GM21447 (cell line): ENCODE results near the gene STK25.
A peak's percentile ranks its signal among the peaks of the same experiment; 100 is the strongest.
"Not testable (repeated sequence)": the region's sequence is repeated elsewhere in the genome, so short reads cannot be mapped to it uniquely, and the experiment has no call there.

Source experiments
- ATAC-seq: cut with Tn5 transposase; IDR thresholded peaks from one replicate; pipeline ENCODE4 v1.9.1; 2021; ENCODE audit not compliant: unreplicated experiment

Gene STK25

DNA sequence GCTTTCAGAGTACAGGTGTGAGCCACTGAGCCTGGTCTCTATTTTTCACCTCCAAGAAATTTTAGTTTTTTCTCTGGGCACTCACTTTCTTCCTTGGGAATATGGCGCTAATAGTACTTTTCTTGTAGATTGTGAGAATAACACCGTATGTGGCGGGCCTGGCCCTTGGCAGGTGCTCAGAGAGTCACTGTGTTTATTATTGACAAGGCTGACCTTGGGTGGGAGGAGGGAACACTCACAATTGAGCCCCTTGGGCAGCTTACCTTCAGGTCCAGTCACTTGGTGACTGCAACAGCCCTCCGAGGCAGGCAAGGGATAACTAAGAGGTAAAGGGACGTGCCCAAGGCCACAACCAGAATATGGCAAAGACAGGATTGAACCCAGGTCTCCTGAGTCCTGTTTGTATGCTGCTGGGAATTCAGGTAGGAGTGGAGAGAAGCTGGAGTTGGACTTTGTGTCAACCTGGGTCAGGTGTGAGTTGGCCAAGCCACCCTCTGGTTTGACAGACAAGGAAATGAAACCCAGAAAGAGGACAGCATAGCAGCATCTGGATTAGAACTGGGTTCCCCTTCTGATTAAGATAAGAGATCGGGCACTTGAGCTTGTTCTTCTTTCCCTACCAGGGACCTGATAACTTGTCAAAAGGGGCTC, 2.8 kb upstream of the STK25 start:
- no peak for ATAC-seq

DNA sequence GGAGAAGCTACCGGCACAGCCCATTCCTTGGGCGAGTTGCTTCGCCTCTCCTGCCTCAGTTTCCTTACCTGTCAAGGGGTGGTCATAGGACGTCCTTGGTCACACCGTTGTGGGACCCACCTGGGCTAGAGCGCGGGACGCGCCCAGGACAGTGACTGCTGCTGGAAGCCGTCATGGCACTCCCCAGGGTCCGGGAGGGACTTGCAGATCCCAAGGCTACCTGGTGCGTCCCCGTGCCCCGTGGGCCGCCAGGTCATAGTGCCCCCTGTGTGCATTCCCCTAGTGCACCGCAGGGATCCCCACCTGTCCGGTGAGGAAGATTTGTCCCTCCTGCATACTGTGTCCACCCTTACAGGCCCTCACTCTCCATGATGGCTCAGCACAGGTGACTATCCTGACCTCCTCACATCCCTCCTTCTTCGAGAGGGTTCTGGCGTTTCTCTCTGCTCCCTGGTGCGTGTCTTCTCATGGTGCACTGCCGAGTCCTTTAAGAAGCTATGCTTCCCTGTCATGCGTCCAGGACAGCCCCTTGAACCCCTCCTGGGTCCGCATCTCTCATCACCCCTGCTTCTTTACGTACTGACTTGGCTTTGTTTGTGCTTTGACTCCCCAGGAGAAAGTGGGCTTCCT, 886 bp upstream of the STK25 start:
- no peak for ATAC-seq

DNA sequence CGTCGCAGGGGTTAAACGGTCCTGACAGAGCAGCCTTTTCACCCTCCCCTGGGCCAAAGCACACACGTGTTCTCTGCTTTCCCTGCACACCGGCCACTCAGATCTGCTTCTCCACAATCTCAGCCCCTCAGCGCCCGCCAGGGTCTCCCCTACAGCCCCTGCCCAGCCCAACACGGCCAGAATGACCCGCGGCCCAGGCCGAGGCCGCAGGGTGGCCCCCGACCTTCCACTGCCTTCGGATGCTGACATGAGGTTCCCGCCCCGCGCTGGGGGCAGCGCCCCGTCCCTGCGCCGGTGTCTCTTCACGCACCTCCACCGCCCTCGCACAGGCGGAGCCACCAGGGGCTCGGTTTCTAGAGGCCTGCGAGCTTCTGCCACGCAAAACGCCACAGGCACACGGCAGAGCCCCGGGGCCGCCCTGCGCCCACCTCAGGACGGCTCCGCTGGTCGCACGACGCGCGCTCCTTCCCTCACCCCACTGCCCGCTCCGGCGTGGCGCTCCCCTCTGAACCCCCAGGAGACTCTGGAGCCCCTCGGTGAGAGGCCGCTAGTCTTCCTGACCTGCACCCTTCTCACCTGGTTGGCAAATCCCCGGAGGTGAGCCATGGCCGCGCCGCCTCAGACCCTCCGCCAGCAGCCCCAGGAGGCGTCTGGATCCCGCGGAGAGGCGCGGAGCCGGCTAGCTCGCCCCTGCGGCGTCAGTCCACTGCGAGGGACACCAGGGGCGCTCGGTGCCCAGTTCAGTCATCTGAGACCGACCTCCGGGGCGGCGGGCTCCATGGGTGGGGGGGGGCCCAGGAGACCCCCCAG, 749 bp downstream of the STK25 start:
- peak; percentile 21 for ATAC-seq

DNA sequence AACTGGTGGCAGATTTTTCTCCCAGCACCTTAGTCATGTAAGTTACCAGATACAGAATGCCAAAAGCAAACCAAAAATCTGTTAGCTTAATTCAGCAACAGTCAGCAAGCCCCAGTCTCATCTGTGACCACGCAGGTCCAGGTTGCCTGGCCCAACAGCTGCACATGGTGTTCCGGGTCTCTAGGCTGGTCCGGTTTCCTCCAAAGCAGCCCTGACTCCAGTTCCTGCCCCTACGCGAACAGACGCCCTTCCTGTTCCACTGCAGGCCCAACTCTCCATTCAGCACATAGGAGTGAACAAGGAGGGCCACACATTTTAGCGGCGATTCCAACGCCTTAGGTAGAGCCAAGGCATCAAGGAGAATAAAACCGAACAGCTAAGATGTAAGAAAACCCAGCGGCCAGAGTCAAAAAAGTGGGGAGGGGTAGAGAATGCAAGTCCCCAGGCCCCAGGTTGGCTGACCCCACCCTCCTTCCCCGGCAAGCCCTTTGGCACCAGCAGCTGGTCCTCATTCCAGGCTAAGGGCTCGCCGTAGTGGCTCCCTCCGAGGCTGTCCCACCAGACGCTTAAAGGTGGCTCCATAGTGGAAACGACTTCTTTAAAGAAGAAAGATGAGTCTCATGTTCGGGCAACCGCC, 1.5 kb downstream of the STK25 start:
- no peak for ATAC-seq

DNA sequence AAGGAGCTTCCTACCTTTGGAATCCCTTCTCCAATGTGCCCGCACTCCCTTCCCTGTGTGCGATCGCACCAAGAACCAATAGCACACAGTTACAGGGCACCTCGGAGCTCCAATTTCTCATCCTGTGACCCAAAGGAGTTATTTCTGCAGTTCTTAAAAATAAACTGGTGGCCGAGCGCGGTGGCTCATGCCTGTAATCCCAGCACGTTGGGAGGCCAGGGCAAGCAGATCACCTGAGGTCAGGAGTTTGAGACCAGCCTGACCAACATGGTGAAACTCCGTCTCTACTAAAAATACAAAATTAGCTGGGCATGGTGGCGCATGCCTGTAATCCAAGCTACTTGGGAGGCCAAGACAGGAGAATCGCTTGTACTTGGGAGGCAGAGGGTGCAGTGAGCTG, 2.1 kb downstream of the STK25 start:
- ATAC-seq = not testable (repeated sequence)

DNA sequence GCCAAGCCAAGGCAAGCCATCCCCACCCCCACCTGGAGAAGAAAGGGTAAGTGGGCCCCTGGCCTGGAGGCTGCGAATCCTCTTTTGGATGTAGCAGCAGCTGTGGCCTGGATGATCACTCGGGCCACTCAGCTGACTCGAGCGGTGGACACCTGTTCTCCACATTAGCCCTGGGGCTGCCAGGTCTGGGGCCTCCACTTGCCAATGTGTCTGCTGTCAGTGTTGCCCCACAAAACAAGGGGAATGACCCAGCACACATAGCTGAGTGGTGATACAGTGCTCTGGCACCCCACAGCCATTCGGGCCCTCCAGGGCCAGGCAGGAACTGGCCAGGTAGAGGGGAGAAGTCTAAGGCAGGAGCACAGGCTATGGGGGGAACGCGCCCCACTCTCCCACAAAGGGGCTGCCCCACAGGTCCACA, 2.6 kb downstream of the STK25 start:
- no peak for ATAC-seq

DNA sequence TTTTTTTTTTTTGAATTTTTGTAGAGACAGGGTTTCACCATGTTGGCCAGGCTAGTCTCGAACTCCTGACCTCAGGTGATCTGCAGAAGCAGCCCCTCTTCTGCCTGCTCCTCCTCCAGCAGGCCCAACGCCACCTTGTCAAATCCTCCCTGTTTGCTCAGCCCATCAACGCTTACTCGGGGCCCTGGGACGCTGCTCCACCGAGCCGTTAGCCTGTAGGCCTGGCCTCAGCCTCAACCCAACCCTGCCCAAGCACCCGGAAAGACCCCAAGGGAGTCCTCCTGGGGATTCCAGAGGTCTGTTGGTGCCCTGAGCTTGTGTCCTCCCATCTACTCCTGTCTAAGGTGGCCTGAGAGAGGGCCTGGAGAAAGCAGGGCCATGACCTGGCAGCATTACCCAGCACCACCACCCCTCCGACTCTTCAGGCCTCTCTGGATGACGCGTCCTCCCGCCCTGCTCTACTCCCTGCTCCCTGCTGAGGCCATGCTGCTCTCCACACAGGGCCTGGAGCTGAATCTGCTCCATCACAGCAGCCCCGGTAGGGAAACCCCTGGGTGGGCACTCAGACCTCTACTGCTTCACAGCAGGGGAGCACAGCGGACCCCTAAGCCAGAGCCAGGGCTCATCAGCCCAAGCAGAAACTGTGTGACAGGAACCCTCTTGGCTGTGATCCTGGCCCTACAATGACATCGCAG, 3.2 kb downstream of the STK25 start:
- ATAC-seq = no peak

DNA sequence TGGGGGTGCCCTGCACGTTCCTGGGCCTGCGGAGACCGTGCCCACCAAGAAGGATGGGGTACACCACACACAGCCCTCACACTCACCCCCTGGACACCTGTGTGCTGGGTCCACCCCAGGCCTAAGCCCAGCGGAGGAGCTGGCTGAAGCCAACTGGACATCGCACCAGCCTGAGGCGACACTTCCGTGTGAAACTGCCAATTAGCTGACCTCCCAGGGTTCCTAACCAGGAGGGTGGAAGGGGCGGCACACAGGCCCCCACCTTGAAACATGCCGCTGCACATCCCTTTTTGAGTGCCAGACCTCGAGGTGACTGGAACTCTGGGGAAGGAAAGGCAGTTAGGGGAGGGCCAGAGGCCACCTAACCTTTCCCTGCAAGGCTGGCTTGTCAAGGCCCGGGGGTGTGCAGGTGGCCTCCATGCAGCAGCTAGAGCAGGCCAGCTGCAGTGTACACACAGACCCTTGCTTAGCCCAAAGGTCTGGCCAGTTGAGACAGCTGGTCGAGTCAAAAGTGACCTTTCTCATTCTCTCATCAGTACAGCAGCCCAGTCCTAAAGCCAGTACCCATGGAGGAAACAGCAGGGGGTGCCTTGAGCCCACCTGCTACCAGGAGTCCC, 4.5 kb downstream of the STK25 start:
- ATAC-seq = no peak

DNA sequence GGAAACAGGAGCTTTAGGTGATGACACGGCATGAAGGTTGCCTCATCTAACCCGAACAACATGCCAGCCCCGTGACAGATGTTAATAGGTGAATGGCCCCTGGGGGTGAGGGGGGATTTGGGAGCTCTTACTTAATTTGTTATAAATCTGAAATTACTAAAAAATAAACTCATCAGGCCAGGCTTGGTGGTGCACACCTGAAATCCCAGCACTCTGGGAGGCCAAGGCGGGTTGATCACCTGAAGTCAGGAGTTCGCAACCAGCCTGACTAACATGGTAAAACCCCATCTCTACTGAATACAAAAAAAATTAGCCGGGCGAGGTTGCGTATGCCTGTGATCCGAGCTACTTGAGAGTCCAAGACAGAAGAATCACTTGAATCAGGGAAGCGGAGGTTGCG, 6.1 kb downstream of the STK25 start:
- ATAC-seq = no peak

DNA sequence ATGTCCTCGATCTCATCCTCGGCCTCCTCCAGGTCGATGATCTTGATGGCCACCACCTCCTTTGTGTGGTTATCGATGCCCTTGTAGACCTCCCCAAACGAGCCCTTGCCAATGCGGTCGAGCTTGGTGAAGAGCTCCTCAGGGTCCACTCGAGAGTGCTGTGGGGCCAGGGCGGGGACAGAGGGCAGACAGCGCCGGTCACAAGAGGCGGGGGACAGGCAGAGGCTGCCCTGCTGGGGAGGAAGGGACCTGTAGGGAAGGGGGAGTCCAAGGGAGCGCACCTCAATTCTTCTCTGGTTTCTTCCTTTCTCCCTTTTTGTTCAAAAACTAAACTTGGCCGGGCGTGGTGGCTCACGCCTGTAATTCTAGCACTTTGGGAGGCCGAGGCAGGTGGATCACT, 6.8 kb downstream of the STK25 start:
- no peak for ATAC-seq

DNA sequence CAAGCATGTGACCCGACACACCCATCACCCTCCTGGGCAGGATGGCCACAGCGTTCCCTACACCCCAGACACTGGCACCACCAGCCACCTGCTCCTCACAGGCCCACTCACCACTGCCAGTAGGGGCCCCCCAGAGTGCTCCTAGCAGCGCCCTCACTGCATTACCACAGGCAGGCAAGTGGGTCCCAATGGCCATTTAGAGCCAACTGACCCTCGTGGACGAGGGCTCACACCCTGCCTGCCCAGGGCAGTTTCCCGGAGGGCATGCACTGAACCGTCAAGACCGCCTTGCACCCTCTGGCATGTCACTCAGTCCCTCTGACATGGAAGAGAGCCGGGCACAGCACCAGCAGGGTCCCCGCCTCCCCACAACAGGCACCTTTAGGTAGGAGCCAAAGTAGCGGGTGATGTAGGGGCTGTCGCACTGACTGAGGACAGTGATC, 7.3 kb downstream of the STK25 start:
- no peak for ATAC-seq

DNA sequence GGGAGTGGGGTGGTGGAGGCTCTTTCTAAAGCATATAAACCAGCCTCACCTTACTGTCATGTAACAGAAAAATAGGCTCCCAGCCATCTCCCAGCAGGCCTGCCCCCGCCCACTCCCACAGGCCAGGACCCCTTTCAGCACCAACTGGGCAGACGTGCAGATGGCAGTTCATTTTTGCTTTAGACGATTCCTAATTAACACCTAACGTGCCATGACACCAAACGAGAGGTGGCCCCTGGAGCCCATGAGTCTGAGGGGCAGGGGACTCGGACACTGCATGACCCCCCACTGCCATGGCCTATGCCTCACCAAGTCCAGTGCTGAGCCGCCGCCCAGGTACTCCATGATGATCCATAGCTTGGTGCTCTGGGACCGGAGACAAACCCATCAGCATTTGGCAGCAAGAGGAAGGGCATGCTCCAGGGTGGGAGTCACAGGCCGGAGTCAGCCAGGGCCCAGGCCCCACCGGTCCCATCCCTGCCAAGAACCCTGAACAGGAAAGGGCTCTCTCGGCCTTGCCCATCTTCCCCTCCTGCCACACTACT, 7.9 kb downstream of the STK25 start:
- ATAC-seq = no peak

DNA sequence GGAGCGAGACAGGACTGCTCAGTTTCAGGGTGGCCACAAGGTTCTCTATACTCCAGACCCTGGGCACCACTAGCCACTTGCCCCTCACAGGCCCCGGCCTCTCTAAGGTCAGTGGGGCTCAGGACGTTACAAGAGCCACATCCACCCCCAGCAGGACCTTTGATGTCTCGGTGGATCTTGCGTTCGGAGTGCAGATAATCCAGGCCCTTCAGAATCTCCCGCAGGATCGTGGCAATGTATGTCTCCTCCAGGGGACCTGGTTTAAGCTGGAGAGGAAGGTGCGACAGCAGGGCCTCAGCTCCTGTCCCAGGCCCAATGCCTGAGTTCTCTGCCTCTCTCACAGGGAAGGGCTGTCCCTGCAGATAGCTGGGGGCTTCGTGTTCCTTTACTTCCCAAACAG, 8.4 kb downstream of the STK25 start:
- ATAC-seq = no peak

DNA sequence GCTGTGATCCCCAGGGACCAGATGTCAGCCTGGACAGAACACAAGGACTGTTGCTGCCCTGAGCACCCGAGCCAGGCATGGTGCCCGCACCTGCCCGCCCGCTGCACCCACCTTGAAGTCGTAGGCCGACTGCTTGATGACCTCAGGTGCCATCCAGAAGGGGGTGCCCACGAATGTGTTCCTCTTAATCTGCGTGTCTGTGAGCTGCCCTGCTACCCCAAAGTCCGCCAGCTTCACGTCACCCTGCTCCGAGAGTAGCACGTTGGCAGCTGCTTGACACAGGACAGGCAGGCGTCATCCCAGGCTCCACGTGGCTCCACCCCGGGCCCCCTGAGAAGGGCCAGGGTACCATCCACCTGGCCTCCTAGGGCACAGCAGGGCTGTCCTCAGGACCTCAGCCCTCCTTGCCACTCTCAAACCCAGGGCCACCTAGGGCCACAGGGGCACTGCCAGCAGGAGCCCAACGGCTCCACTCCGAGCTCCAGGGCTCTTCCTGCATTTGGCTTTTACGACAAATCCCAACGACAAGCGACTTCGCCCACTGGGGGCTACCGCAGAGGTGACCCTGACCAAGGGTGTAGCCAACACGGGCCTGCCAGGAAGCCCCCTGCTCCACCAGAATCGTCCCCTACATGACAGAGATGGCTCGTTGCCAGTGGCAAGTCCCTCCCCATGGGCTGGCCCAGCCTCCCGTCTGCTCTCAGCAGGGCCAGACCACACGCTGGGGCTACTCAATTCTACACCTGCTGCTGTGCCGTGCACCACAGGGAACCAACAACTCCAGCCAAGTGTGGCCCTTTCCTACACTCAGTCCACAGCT, 9.0 kb downstream of the STK25 start:
- ATAC-seq = no peak

DNA sequence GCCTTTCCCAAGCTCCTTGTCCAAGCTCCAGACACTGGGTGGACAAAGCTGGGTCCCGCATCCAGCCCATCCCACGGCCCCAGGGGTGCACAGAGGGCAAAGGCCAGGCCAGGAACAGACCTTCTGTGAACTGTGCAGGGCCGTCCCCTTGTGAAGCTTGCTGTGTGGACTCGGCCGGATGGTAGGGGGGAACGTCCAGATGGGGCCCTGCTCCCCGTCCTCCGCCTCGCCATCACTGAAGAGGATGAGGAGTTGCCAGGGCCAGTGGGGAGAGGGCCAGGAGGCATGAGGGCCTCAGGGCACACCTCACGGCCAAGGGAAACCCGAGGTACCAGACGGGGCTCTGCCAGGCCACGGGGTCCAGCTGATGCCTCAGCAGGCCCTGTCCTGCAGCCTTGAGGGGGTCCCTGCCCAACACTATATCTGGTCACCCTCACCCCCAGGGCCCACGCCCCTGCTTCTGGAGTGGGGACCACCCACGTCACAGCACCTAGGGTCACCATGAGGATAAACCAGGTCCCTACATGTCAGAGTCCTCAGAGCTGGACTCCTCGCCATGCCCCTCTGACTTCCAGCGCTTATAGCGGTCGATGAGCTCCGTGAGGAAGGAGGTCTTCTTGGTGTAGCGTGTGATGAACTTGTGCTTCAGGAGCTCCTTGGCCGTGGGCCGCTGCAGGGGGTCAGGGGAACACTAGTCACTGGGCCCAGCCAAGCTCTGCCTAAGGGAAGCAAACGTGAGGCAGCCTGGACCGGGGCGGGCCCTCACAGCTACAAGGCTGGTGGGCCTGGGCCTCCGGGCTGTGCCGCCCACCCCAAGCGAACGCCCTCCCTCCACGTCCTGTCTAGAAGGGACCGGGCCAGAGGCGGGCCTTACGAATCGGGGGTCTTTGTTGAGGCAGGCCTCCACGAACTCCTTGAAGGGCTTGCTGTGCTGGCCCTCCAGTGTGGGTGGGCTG, 10.0 kb downstream of the STK25 start:
- no peak for ATAC-seq

DNA sequence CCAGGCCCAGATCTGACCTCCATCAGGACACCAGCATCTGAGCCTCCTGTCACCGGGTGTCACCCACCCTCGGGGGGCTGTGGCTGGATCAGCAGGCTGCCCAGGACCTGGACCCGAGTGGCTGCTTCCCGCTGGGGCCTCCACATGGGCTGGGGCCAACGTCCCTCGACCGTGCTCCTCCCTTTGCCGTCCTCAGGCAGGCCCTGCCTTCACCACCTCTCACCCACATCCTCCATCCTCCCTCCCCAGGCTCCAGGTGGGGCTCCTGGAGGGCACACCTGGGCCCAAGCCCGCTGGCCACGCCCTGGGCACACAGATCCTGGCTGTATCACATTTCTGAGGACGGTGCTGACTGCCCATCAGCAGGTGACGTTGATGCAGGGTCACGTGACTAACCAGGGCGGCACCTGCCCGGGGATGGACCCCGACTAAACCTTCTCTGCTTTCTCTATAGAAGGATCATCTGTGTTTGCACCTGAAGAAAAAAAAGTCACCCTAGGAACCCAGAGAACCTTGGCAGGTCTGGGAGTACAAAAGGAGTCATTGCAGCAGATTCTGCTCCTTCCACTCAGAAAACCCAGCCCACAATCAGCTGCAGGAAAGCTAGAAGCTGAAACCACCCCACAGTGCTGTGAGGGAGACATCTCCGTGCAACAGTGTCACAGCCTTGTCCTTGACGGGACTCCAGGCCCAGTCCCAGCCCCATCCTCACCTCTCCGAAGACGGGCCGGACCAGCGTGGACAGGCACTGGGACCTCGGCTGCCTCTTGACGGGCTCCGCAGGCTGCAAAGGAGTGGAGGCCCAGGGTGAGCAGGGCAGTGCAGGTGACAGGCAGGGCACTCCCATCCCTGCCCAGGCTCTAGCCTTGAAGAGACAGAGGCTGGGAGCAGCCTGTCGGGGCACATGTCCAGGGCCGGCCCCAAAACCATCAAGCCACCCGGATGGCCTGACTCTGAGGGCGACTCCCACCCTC, 11.2 kb downstream of the STK25 start:
- no peak for ATAC-seq

DNA sequence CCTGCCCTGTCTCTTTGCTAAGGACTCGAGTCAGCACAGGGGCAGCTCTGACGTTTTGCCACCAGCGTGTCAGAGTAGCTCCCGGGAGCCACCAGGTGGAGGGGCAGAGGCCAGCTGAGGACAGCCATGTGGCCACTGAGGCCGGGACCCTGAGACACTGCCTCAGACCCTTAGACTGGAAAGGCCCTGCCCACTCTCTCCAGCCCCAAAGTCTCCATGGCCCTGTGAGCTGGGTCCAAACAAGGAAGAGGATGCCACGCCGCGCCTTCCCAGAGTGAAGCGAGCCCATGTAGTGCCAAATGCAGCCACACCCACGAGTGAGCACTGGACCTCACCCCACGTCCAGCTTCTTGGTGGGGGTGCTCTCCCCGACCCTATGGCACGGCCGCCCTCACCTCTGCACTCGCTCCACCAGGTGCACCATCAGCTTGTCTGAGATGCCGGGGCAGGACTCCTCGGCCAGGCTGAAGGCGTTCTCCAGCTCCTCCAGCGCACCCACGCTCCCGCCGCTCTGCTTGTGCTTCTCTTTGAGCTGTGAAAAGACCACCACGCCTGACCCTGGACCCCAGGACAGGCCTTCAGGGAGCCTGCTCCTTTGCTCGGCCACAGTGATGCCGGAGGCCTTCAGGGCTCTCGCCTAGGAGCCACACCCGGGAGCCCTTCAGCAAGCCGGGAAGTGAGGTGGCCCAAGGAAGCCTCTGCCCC, 12.2 kb downstream of the STK25 start:
- no peak for ATAC-seq
